HL-60/S4 treated with retinoic acid at 250 ng/mL for 4 days and 3 days (cell line): ENCODE measurements around the gene AGBL4.

ENCODE experiments used
- in situ Hi-C: fragments of 300-500 bp; cut with MboI; formaldehyde crosslinking; loops from 2 replicates; pipeline ENCODE4 v1.7.0; 2022; ENCODE audit warnings: low sequenced_read_pairs

AGBL4 gene

DNA sequence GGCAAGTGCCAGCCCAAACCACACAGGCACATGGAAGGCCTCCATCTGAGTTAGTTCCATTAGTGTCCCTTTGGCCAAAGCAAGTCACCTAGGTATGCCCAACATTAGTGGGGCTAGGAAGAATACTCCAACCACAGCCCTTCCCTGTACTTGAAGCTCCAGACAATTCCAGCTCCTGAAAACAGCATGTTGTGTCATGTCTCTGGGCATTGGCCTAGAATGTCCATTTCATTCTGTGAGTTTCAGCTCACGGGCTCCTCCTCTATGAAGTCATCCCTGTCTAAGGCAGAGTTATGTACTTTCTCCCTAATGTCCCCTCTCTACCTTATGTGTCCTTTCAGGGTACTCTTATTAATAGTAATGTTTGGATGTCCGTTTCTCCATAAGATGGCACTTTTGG is 1455.3 kb downstream of the AGBL4 start:
- in situ Hi-C loops = no loop called here

DNA sequence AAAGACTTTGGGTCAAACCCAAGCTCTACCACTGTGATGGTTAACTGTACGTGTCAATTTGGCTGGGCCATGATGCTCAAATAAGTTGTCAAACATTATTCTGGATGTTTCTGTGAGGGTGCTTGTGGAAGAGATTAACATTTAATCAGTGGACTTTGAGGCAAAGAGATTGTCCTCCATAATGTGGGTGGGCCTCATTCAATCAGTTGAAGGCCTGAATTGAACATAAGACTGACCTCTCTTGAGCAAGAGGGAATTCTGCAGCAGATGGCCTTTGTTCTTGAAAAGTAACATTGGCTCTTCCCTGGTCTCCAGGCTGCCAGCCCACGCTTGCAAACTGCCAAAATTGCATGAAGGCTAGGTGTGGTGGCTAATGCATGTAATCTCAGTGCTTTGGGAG is 1457.3 kb downstream of the AGBL4 start:
- in situ Hi-C loops = no loop called here

DNA sequence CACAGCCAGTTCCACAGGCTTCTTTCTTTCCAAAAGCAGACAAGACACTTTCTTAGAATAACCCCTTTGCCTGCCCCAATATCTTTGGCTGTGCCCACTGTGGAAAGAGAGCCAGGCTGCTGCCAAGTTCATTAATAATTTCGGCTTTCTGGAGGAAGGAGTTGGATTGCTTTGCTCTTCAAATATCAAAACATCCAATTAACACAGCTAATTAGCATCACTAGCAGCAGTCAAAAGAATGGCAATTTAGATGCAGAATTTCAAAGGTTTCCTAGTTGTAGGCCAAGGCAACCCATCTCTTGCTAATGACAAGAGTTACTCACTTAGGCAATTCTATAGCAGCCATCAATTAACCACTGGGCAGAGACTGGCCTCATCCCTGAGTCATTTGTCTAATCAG is 1460.7 kb downstream of the AGBL4 start:
- in situ Hi-C loops = no loop called here

DNA sequence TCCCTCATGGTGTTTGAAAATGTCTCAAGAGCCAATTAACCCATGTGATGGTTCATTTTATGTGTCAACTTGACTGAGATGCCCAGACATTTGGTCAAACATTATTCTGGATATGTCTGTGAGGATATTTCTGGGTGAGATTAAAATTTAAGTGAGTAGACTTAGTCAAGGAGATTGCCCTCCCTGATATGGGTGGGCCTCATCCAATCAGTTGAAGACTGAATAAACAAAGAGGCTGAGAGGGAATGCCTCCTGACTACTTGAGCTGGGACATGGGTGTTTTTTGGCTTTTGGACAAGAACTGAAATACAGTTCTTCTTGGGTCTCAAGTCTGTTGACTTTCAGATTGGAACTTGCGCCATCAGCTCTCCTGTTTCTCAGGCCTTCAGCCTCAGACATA is 1462.3 kb downstream of the AGBL4 start:
- in situ Hi-C loops = no loop called here

DNA sequence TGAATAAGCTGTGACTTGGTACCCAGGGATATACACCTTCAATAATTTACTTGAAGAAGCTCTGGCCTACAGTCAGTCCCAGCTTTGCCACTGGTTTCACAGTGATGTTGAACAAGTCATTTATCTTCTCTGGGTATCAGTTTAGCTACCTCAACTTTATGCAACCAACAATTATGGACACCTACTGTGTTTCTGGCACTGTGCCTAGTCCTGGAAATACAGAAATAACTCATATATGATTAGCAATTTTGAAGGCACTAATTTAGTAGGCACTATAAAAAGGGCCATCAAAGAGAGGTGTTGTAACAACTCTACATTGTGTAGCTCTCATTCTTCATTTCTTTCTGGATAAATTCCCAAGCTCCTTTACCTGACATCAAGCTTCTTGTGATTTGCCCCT is 1463.2 kb downstream of the AGBL4 start:
- in situ Hi-C loops = no loop called here

DNA sequence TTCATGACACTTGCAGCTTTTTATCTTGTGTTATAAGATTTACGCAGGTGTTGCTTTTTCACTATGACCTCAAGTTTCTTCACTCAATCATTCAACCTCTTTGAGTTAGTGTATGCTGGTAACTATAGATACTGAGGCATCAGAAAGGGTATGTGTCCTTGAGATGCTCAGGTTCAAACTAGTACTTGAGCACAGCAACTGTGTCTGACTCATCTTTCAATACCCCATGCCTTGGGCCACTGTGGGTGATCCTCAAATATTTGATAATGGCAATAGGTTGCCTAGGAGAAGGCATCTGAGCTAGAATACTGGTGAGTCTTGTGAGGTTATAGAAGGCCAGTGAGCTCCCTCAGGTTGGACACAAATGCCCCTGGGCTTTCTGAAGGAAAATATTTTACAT is 1463.6 kb downstream of the AGBL4 start:
- in situ Hi-C loops = no loop called here

DNA sequence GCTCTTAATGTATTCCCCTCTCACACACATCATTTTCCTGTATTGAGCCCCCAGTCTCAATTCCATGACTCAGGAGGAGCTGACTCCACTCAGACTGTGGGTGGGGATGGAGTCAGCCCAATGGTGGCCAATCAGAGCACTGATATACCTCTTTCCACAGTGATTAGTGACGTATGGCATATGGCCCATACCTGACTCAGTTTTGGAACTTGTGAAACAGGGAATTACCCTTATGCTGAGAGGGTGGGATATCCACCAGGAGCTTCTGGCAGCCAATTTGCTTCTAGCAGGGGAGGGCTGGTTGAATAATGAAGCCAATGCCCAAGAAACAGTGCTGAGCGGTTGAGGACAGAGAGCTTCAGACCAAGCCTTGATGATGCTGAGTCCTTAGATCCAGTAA is 1465.4 kb downstream of the AGBL4 start:
- in situ Hi-C loops = no loop called here

DNA sequence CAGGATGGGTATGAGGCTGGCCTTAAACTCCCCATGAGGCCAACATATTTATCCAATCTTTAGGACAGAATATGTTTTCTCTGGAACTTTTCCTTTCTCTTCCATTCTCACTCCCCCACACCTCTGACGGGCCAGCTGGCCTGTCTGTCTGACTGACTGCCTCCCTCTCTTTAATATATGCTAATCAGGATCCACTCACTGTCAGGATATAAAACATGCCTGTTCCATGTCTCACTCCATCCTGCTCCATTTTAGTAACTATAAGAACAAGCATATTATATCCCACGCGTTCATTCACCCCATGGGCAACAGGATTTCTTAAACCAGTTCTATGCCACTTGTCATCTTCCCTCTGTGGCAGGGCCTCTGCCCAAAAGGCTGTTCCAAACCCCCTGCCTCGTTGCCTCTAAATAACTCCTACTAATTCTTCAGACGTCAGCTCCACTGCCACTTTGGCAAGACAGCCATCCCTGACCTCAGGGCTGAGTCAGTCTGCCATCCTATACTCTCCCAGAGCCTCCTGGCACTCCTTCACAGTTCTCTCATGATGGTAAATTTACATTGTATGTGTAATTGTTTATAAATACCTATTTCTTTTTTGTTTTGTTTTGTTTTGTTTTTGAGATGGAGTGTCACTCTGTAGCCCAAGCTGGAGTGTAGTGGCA is 1467.4 kb downstream of the AGBL4 start:
- in situ Hi-C loops = no loop called here

DNA sequence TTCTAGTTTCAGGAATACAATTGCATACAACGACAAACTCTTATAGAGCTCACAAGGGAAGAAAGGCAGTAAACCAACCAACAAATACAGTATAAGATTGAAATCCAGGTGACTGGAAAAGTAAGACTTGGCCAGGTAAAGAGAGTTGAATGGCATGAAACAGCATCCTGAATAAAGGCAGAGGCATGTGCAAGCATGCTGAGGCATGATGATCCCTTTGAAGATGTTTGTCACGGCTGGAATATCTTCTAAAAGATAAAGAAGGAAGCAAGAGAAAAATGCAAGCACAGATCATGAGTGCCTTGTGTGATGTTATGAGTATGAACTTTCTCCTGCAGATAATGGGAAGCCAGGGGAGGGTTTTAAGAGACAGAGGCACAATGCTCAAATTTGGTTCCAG is 1468.5 kb downstream of the AGBL4 start:
- in situ Hi-C loops = no loop called here

DNA sequence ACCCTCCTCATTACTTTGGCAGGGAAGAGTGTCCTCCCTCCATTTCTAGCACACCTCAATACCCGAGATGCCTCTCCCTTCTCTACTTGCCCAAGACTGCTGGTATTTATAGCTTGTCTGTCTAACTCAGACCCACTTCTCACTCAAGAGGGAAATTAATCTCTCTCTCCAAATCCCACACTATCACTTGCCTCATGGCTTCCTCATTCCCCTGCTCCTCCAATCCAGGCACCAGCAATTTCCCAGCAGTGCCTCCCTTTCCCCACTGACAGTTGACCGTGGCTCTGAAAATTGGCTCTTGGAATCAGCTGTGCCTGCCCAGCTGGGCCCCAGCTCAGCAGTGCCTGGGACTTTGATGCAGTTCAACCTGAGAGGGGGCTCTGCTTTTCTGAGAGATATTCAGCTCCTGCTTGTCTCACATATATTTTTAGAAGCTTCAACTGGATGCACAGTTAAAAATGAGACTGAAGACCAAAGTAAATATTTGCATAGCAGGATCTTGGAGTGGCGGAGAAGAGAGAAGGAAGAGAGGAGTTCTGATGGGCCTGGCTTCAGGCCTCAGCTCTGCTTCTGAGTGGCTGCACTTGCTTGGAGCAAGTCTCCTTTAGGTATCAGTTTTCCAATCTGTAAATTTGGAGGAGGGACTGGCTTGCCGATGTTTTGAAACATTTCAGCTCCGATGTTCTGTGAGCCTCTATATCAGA is 1470.7 kb downstream of the AGBL4 start:
- in situ Hi-C loops = no loop called here

DNA sequence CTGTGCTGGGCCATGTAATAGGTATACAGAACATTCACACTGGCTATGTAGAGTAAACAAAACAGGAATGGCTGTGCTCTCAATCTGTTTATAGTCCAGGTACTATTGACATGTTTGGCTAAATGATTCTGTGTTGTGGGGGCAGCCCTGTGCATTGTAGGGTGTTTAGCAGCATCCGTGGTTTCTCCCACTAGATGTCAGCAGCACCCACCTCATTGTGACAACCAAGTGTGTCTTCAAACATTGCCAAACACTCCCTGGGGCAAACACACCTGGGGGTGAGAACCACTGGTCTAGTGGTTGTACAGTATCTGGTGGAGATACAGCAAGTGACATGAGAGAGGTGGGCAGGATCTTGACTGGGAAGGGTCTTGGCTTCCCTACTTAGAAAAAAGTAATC is 1471.3 kb downstream of the AGBL4 start:
- in situ Hi-C loops = no loop called here

DNA sequence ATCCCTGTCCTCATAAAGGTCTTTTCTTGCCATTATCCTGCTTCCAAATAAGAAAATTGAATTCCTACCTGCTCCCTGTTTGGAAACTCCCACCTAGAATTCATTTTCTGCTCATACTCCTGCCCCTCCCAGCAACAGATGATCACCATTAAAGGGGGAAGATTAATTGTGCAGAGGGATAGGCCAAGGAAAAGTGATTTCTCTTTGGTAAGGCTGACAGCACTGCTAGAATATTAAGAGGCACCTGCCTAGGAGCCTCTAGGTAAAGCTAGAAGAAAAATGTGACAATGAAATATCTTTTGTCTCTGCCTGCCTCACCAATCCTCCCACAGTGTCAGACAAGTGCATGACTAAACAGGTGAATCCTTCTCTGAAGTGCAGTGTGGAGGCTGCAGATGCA is 1474.8 kb downstream of the AGBL4 start:
- in situ Hi-C loops = no loop called here

DNA sequence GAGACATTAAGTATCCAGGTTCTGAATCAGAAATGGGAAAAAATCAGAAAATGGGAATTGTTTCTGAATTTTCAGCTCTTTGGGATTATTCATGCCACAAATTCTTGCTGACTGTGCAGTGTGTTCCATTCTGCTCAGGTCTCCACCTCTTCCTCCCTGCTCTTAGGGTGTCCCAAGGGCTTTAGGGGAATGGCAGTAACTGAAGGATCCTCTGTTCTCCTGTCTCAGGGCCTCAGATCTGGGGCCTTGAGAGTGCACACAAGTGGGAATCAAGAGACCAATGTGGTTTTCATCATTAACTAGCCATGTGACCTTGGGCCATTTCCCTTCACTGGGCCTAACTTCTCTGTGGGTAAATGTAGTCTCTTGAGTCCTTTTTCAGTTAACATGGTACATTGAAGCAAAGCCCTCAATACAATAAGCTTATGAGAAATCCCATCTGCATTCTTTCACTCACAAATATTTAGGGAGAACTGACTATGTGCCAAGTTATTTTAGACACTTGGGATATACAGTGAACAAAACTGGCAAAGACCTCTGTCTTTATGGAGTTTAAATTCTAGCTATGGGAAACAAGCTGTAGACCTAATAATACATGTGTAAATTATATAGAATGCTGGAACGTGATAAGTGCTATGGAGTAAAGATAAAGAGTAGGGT is 1476.1 kb downstream of the AGBL4 start:
- in situ Hi-C loops = no loop called here

DNA sequence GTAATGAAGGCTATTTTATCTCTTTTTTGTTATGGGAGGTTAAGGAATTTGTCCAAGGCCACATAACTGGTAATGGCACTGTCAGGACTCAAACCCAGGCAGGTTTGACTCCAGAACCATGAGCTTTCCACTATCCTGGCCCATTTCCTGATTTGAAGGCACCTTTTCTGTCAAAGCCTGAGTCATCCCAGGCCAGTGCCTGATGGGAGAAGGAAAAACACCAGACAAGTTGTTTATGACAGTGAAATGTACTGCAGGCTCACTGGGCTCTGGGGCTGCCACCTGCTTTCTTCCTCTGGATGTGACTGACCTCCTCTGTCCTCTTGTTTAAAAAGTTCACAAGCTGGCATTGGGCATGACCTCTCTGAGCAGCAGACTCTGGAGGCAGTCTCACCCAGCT is 1479.9 kb downstream of the AGBL4 start:
- in situ Hi-C loops = no loop called here

DNA sequence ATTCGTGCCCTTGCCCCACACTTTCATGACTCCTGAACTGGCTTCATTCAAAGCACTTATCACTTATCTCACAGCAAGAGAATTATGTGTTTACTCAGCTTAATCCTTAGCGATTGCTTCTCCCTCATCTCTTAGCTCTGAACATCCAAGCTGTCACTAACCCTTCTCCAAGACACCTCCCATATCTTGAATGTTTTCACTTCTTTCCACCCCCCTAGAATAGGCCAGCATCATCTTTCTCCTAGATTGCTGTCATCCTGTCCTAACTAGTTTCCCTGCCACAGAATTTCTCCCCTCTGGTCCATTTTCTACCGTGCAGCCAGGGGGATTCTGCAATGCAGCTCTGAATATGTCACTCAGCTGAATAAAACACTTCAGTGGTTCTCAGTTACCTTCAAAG is 1483.2 kb downstream of the AGBL4 start:
- in situ Hi-C loops = no loop called here

DNA sequence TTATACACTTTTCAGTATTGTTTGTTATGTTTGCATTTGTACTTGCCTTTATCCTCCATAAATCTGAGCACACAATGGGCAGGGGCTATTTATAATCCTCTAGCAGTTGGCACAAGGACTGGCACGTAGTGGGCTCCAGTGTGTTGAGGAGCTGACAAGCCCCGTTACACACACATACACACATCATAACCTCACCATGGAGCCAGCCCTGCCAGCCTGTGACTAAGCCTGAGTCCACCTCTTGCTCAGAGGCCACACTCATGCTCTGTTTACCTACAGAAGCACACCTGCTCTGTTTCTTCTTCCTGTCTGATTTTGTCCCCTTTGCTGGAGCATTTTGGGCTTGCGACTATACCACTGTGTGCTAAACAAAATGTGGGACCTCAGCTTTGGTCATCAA is 1487.3 kb downstream of the AGBL4 start:
- in situ Hi-C loops = no loop called here

DNA sequence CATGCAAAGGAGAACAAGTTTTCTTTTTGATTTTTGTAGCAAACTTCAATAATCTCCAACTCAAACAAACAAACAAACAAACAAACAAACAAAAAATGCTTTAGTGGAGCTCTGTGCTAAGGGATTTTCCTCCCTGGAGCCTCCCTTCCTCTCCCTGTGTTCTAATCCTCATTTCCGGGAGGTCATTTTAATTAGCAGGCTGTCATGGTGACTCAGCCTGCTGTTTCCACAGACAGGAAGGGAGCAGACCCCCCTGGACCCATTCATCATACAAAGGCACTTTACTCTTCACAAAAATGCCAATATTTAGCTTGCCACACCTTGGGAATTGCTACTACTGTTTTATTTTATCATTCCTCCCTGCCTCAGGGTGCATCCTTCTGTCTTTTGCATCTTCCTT is 1490.8 kb downstream of the AGBL4 start:
- in situ Hi-C loops = no loop called here

DNA sequence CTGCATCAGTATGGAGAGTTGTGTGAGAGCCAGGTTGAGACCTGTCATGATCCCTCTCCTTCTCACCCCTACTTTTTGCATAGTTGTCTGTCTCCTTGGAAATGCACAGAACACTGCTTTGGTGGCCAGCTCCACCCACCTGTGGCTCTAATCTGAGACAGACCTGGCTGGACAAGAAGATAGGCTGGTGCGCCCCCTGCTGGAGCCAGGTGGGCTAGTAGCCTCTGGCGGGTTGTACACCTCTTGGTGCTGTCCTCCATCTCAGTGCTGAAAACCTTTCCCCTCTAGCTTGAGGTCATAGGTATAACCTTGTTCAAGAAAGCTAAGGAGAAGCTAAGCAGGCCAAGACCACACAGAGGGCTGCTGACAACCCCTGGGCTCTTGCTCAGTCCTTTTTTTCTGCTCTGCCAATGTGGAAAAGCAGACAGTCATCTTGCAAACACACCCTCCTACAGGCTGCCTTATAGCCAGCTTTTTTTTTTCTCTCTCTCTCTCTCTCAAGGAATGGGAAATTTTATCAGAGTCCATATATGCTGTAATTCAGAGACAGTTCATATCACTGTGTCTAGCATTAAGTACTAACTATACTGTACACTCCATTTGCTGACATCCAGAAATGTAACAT is 1492.9 kb downstream of the AGBL4 start:
- in situ Hi-C loops = no loop called here

DNA sequence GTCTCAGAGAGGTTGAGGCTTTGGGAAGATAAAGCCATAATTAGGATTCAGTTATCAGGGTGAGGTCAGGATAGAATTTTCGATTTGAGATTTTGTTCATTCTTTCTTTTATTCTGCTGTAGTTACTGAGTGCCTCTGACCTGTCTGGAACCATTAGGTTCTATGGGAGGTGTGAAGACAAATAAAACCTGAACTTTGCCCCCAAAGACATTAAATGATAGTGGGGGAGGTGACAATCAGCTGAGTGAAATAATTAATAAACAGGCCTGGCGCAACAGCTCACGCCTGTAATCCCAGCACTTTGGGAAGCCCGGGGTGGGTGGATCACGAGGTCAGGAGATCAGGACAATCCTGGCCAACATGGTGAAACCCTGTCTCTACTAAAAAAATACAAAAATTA is 1496.7 kb downstream of the AGBL4 start:
- in situ Hi-C loops = no loop called here

DNA sequence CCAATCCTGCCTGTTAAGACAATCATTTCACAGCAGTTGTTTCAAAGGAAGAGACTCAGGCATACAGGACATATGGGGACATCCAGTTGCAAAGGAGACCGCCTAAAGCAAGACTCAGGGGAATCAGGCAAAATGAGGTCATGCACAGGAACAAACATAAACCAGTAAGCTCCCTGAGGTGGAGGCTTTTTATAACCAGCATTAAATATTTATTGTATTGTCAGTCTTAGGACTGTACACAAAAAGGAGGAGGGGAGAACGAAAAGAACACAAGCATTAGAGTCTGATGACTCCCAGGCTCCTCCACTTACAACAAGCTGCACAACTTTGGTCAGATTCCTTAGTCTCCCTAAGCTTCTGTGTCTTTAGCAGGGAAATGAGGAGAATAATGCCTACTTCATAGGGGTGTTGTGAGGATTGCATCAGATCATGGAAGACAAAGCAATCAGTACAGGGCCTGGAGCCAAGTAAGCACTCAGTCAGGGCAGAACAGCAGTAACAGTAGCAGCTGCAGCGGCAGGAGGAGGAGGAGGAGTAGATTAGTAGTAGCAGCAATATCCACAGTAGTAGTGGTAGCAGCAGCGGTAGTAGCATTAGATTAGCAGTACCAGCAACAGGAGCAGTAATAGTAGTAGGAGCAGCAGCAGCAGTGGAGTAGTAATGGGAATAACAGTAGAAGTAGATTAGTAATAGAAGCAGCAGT is 1497.6 kb downstream of the AGBL4 start:
- in situ Hi-C loops = no loop called here

DNA sequence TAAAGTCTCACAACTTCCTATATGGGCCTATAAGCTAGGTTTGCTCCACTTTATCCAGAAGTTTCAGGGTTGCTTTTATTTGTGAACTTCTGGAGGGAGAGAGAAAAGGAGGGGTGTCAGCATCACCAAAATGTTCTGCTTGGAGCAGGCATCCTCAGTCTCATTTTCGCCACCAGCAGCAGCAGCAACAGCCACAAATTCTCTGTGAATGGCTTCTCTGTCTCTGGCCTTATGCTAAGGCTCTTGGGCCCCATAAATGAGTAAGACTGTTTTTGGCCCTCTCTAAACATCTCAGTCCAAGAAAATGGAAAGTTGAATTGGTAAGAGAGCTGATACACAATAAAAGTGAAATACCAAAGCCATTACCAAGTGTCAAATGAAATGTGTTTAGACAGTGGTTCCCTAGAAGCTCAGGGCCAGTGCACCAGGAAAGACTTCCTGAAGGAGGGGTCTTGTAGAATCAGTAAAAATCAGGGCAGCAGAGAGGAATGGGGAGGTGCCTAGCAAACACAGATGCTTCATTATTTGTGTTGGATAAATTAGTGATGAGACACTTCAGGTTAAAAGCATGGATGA is 1498.8 kb downstream of the AGBL4 start:
- in situ Hi-C loops = no loop called here
